ENCODE data around the gene PACSIN2. TPM values are rescaled to one million over a fixed set of nuclear protein-coding genes. Genes with fewer than 3 reads are reported as not detected.

The PACSIN2 gene
- total RNA-seq, 1 experiment from 2014 or later, result 60.2 TPM

GRCh38 chr22:42869463-42869862 is 145.5 kb downstream of the PACSIN2 start:
- ATAC-seq, result no peak

DNA sequence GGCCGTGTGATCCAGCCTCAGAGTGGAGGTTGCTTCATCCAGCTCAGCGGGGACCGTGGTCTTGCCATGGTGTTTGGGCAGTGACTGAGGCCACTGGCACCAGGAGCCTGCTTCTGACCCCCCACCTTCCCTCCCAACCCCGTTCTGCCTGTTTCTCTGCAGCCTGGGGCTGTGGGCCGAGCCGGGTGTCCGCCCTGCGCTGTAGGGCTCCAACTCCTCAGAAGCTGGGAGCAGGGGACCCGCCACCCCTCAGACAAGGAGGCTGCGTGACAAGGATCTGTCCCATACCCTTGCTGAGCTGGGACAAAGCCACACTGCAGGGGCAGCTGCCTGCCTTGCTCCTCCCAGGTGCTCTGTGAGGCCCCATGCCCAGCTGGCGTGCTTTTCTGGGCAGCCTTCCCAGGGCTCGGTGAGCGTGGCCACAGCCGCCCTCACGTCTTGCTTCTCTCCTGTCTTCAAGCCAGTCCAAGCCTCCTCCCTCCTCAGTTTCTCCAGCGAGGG is 146.1 kb downstream of the PACSIN2 start:
- no peak overlapping the region for H3K27ac ChIP-seq (ENCODE audit: low read length)
- no TSS peak for BruUV-seq (replicated peaks)
- POLR2A ChIA-PET, result interaction anchor here (0.6 kb wide), 1 partner anchor 54 kb away, joined by 3 read pairs; no protein-coding TSS in a partner anchor
- TF ChIP-seq TCF7L2 (IDR thresholded peaks at IDR 0.05; ENCODE audit: low read depth, low read length) (no peak), SIN3A (IDR thresholded peaks at IDR 0.05; ENCODE audit: borderline replicate concordance, insufficient read depth, low read depth, low read length) (no peak), REST (IDR thresholded peaks at IDR 0.05; ENCODE audit: insufficient read depth in 1 of 2, low read depth in 2 of 2, low read length in 1 of 2) (no peak), CTCF (IDR thresholded peaks at IDR 0.05) (no peak), POLR2AphosphoS5 (IDR thresholded peaks at IDR 0.05; ENCODE audit: low read depth, low read length) (no peak)
- H3K9me3 ChIP-seq (ENCODE audit: control insufficient read depth, insufficient read depth, low read depth, low read length), result no peaks in the 10 kb centered on the region
- intact Hi-C loops (cut with micrococcal nuclease; ENCODE audit: unreplicated experiment), result no loop called here
- DNase-seq (ENCODE audit: low read depth, low spot score), result no peak
- no peaks in the 10 kb centered on the region for H3K27me3 ChIP-seq (ENCODE audit: control insufficient read depth, insufficient read depth, low read length)
- CTCF ChIA-PET, result interaction anchor here (0.6 to 0.7 kb wide), 2 partner anchors 34 to 186 kb away, joined by 4 to 6 read pairs; no protein-coding TSS in a partner anchor
- in situ Hi-C loops (cut with HindIII; ENCODE audit: low pct_unique_long_range_greater_than_20kb, low sequenced_read_pairs), result no loop called here
- H3K36me3 ChIP-seq (ENCODE audit: control insufficient read depth, insufficient read depth, low read length), result no peaks in the 10 kb centered on the region; the same call in 1 of the 2 replicates
- H3K4me3 ChIP-seq (ENCODE audit: low read depth in 2 of 2, low read length in 2 of 2), result no peak overlapping the region
- ATAC-seq, result no peak
- H3K4me1 ChIP-seq (ENCODE audit: control insufficient read depth, insufficient read depth, low read length), result no peaks in the 10 kb centered on the region; the same call in 1 of the 2 replicates

More at GRCh38 chr22:42869463-42869862, 145.5 kb downstream of the PACSIN2 start:
- Histone ChIP-seq H3K27me3 (ENCODE audit: control insufficient read depth, insufficient read depth, low read length) (no peaks in the 10 kb centered on the region), H3K36me3 (ENCODE audit: control insufficient read depth, insufficient read depth, low read length) (no peaks in the 10 kb centered on the region; the same call in 1 of the 2 replicates), H3K4me3 (ENCODE audit: low read depth in 2 of 2, low read length in 2 of 2) (no peak overlapping the region), H3K9me3 (ENCODE audit: control insufficient read depth, insufficient read depth, low read depth, low read length) (no peaks in the 10 kb centered on the region), H3K27ac (ENCODE audit: low read length) (no peak overlapping the region), H3K4me1 (ENCODE audit: control insufficient read depth, insufficient read depth, low read length) (no peaks in the 10 kb centered on the region; the same call in 1 of the 2 replicates)
- no peak for DNase-seq (ENCODE audit: low read depth, low spot score)
- TF ChIP-seq POLR2AphosphoS5 (IDR thresholded peaks at IDR 0.05; ENCODE audit: low read depth, low read length), result no peak
- TF ChIP-seq TCF7L2 (IDR thresholded peaks at IDR 0.05; ENCODE audit: low read depth, low read length), result no peak
- no peak for TF ChIP-seq SIN3A (IDR thresholded peaks at IDR 0.05; ENCODE audit: borderline replicate concordance, insufficient read depth, low read depth, low read length)
- TF ChIP-seq REST (IDR thresholded peaks at IDR 0.05; ENCODE audit: insufficient read depth in 1 of 2, low read depth in 2 of 2, low read length in 1 of 2), result no peak
- no peak for TF ChIP-seq CTCF (IDR thresholded peaks at IDR 0.05)
- no TSS peak for BruUV-seq (replicated peaks)
- intact Hi-C loops (cut with micrococcal nuclease; ENCODE audit: unreplicated experiment), result no loop called here
- CTCF ChIA-PET, result no interaction called here
- POLR2A ChIA-PET, result interaction anchor here (0.6 kb wide), 1 partner anchor 54 kb away, joined by 3 read pairs; no protein-coding TSS in a partner anchor
- in situ Hi-C loops (cut with HindIII; ENCODE audit: low pct_unique_long_range_greater_than_20kb, low sequenced_read_pairs), result no loop called here
